Gastroesophageal sphincter (tissue), 4 donors: ENCODE data around the gene PTGFRN. TPM values are rescaled to one million over a fixed set of nuclear protein-coding genes. Genes with fewer than 3 reads are reported as not detected.

ENCODE experiments used
- ATAC-seq: fragments of 150-250 bp; one replicate; pipeline ENCODE4 v1.9.1; 2016; ENCODE audit warnings: mild to moderate bottlenecking, moderate library complexity
- H3K27ac ChIP-seq, 4 donors: fragments of 200-600 bp; sonication (generic) in 3 of 4; 1 replicate in 3 of 4; 2 replicates in 1 of 4; pipeline ENCODE4 v1.5.1; 2016 to 2019
- H3K27me3 ChIP-seq: fragments of 200-600 bp; sonication (generic); one replicate; pipeline ENCODE4 v1.5.1; 2019
- H3K36me3 ChIP-seq, 2 donors: fragments of 200-600 bp; sonication (generic); one replicate each; pipeline ENCODE4 v1.5.1; 2019; ENCODE audit warnings: control low read depth in 1 of 2
- H3K4me1 ChIP-seq, 3 donors: fragments of 200-600 bp; sonication (generic); 1 replicate in 2 of 3; 2 replicates in 1 of 3; pipeline ENCODE4 v1.5.1; 2016 to 2019; ENCODE audit warnings: control low read depth in 2 of 3
- H3K4me3 ChIP-seq, 2 donors: fragments of 200-600 bp; sonication (generic); one replicate each; pipeline ENCODE4 v1.5.1; 2019; ENCODE audit warnings: mild to moderate bottlenecking in 1 of 2, moderate library complexity in 1 of 2
- H3K9me3 ChIP-seq, 3 donors: fragments of 200-600 bp; sonication (generic); one replicate each; pipeline ENCODE4 v1.5.1; 2017 to 2019; ENCODE audit warnings: control low read depth in 2 of 3
- EP300 ChIP-seq: sonication (generic); formaldehyde crosslinking; IDR thresholded peaks from one replicate; pipeline ENCODE4 v1.6.1; 2017; ENCODE audit warnings: antibody characterized with exemption, mild to moderate bottlenecking
- POLR2A ChIP-seq, 2 donors: fragments of 450-650 bp; IDR thresholded peaks; one replicate each; pipeline ENCODE4 v1.6.1; 2017; ENCODE audit warnings: antibody characterized with exemption in 2 of 2, mild to moderate bottlenecking in 2 of 2, moderate library complexity in 1 of 2
- POLR2AphosphoS5 ChIP-seq: sonication (generic); formaldehyde crosslinking; IDR thresholded peaks from one replicate; pipeline ENCODE4 v1.6.1; 2017; ENCODE audit warnings: antibody characterized with exemption
- WGBS, 2 donors: methylation state at CpG; one replicate each; pipeline ENCODE4 v1.1.5; 2018; ENCODE audit warnings: low coverage in 1 of 2; 5-methylcytosine and 5-hydroxymethylcytosine counted together
- total RNA-seq, 4 donors: library from RNA; depleted of rRNA; stranded (reverse); fragments of >200 nt; gene quantifications; one replicate each; pipeline ENCODE4 v1.1.0, GENCODE V29; 2016
- TF ChIP-seq, protein P1 (sequence below), 4 experiments: fragments of 200-600 bp in 2 of 4; fragments of 450-650 bp in 2 of 4; sonication (generic) in 1 of 4; IDR thresholded peaks; one replicate each; pipeline ENCODE4 v1.5.1; 2017 to 2019; ENCODE audit warnings: antibody characterized with exemption in 4 of 4, mild to moderate bottlenecking in 2 of 4, moderate library complexity in 2 of 4

PTGFRN gene
- total RNA-seq, 4 donors from 2014 or later: 60.0 to 166 (median 101) TPM

GRCh38 chr1:116940814-116941599 is 31.3 kb downstream of the PTGFRN start:
- ATAC-seq: no peak
- peaks cover 0 to 19% (median 0%) of the 10 kb centered on the region in 3 donors for H3K4me1 ChIP-seq
- TF ChIP-seq EP300: no peak
- no peak for TF ChIP-seq POLR2A (IDR thresholded peaks at IDR 0.05)
- no peak for TF ChIP-seq POLR2AphosphoS5
- TF ChIP-seq, protein P1, sequence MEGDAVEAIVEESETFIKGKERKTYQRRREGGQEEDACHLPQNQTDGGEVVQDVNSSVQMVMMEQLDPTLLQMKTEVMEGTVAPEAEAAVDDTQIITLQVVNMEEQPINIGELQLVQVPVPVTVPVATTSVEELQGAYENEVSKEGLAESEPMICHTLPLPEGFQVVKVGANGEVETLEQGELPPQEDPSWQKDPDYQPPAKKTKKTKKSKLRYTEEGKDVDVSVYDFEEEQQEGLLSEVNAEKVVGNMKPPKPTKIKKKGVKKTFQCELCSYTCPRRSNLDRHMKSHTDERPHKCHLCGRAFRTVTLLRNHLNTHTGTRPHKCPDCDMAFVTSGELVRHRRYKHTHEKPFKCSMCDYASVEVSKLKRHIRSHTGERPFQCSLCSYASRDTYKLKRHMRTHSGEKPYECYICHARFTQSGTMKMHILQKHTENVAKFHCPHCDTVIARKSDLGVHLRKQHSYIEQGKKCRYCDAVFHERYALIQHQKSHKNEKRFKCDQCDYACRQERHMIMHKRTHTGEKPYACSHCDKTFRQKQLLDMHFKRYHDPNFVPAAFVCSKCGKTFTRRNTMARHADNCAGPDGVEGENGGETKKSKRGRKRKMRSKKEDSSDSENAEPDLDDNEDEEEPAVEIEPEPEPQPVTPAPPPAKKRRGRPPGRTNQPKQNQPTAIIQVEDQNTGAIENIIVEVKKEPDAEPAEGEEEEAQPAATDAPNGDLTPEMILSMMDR (IDR thresholded peaks at IDR 0.05): no peak
- H3K36me3 ChIP-seq: peaks cover 0 to 34% of the 10 kb centered on the region in 2 donors
- no peak overlapping the region for H3K4me3 ChIP-seq
- no peak overlapping the region for H3K27ac ChIP-seq
- 73 to 81% methylated on average over 2 of the region's 2 CpGs for WGBS, 2 donors
- no peaks in the 10 kb centered on the region for H3K9me3 ChIP-seq
- H3K27me3 ChIP-seq: no peaks in the 10 kb centered on the region

- WGBS, 2 donors: 90% methylated on average over 2 of the region's 13 CpGs; no CpG with 5 or more reads in 1 of the 2 donors
- TF ChIP-seq POLR2AphosphoS5: no peak
- no peak for TF ChIP-seq POLR2A (IDR thresholded peaks at IDR 0.05)
- TF ChIP-seq, protein P1 (IDR thresholded peaks at IDR 0.05): no peak
- no peak for TF ChIP-seq EP300
Observed at GRCh38 chr1:116941670-116942069, 32.0 kb downstream of the PTGFRN start.

GRCh38 chr1:116942344-116942743 is 32.6 kb downstream of the PTGFRN start:
- Histone ChIP-seq H3K27me3 (no peaks in the 10 kb centered on the region), H3K4me1 (peaks cover 0 to 26% (median 6%) of the 10 kb centered on the region in 3 donors), H3K4me3 (no peak overlapping the region), H3K36me3 (peaks cover 0 to 37% of the 10 kb centered on the region in 2 donors), H3K27ac (no peak overlapping the region), H3K9me3 (no peaks in the 10 kb centered on the region)
- ATAC-seq: no peak
- WGBS, 2 donors: 100% methylated on average over 1 of the region's 1 CpG; no CpG with 5 or more reads in 1 of the 2 donors
- no peak for TF ChIP-seq POLR2A (IDR thresholded peaks at IDR 0.05)
- TF ChIP-seq POLR2AphosphoS5: no peak
- TF ChIP-seq, protein P1 (IDR thresholded peaks at IDR 0.05): no peak
- TF ChIP-seq EP300: no peak

More at GRCh38 chr1:116941670-116942069, 32.0 kb downstream of the PTGFRN start:
- Histone ChIP-seq H3K4me3 (no peak overlapping the region), H3K4me1 (peaks cover 0 to 19% (median 0%) of the 10 kb centered on the region in 3 donors), H3K36me3 (peaks cover 0 to 37% of the 10 kb centered on the region in 2 donors), H3K9me3 (no peaks in the 10 kb centered on the region), H3K27me3 (no peaks in the 10 kb centered on the region), H3K27ac (no peak overlapping the region)
- no peak for ATAC-seq

GRCh38 chr1:116943438-116943837 is 33.7 kb downstream of the PTGFRN start:
- Histone ChIP-seq H3K4me1 (peaks cover 7 to 36% (median 14%) of the 10 kb centered on the region in 3 donors), H3K36me3 (peaks cover 0 to 37% of the 10 kb centered on the region in 2 donors), H3K27me3 (no peaks in the 10 kb centered on the region), H3K9me3 (no peaks in the 10 kb centered on the region), H3K27ac (no peak overlapping the region), H3K4me3 (no peak overlapping the region)
- no peak for TF ChIP-seq POLR2AphosphoS5
- TF ChIP-seq POLR2A (IDR thresholded peaks at IDR 0.05): no peak
- TF ChIP-seq EP300: no peak
- TF ChIP-seq, protein P1 (IDR thresholded peaks at IDR 0.05): no peak
- no CpG with 5 or more reads among the region's 1 CpG for WGBS, 2 donors
- no peak for ATAC-seq

DNA sequence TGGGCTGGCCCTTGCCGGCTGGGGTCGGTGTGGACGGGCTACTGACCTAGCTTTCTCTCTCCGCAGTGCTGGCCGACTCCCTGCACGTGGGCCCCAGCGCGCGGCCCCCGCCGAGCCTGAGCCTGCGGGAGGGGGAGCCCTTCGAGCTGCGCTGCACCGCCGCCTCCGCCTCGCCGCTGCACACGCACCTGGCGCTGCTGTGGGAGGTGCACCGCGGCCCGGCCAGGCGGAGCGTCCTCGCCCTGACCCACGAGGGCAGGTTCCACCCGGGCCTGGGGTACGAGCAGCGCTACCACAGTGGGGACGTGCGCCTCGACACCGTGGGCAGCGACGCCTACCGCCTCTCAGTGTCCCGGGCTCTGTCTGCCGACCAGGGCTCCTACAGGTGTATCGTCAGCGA is 34.9 kb downstream of the PTGFRN start:
- ATAC-seq: no peak
- peaks cover 7 to 48% (median 17%) of the 10 kb centered on the region in 3 donors for H3K4me1 ChIP-seq

More for the DNA sequence above, 34.9 kb downstream of the PTGFRN start:
- Histone ChIP-seq H3K27ac (no peak overlapping the region), H3K36me3 (peaks cover 0 to 43% of the 10 kb centered on the region in 2 donors), H3K4me3 (no peak overlapping the region), H3K27me3 (no peaks in the 10 kb centered on the region), H3K9me3 (no peaks in the 10 kb centered on the region)
- no peak for TF ChIP-seq EP300
- no peak for TF ChIP-seq POLR2AphosphoS5
- TF ChIP-seq, protein P1 (IDR thresholded peaks at IDR 0.05): no peak
- no peak for TF ChIP-seq POLR2A (IDR thresholded peaks at IDR 0.05)
- 98% methylated on average over 9 of the region's 42 CpGs; no CpG with 5 or more reads in 1 of the 2 donors for WGBS, 2 donors
